Astrocyte (in vitro differentiated cells and primary cell): Measurements from ENCODE around the gene TAF8.

ENCODE experiments used
- EZH2 ChIP-seq: IDR thresholded peaks from 2 replicates; pipeline ENCODE4 v1.6.1; 2012; ENCODE audit warnings: mild to moderate bottlenecking, low read length, inconsistent platforms; ENCODE audit not compliant: insufficient read depth
- TF ChIP-seq, protein P1 (sequence below): IDR thresholded peaks from 2 replicates; pipeline ENCODE4 v1.5.1; 2011; ENCODE audit warnings: low read depth, mild to moderate bottlenecking, inconsistent platforms, low read length, moderate library complexity; ENCODE audit not compliant: insufficient read depth

DNA sequence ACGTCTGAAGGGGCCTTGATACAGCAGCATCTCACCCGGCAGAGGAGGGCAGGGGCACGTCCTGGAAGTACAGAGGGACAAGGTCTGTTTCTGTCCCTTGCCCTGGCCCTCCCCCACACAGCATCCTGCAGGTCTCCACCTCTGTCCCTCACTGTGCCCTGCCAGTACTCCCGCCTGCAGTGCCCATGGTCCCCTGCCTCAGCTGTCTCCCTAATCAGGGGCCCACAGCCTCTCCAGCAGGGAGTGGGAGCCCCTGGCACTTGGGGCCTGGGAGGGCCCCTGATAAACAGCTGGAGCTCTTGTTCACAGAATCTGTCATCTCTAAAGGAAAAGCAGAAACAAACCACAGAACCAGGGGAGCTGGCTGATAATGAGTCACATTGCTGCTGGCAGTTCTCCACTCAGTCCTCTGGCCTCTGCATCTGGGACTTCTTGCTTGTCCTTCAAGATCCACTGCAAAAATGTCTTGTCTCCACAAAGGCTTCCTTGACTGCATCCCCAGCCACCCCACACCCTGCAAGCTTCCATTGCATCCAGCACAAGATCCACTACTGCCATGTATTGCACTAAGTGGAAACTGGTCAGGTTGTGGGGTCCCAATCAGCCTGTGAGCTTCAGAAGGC, 33.2 kb upstream of the TAF8 start:
- TF ChIP-seq, protein P1, sequence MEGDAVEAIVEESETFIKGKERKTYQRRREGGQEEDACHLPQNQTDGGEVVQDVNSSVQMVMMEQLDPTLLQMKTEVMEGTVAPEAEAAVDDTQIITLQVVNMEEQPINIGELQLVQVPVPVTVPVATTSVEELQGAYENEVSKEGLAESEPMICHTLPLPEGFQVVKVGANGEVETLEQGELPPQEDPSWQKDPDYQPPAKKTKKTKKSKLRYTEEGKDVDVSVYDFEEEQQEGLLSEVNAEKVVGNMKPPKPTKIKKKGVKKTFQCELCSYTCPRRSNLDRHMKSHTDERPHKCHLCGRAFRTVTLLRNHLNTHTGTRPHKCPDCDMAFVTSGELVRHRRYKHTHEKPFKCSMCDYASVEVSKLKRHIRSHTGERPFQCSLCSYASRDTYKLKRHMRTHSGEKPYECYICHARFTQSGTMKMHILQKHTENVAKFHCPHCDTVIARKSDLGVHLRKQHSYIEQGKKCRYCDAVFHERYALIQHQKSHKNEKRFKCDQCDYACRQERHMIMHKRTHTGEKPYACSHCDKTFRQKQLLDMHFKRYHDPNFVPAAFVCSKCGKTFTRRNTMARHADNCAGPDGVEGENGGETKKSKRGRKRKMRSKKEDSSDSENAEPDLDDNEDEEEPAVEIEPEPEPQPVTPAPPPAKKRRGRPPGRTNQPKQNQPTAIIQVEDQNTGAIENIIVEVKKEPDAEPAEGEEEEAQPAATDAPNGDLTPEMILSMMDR: no peak
- no peak for TF ChIP-seq EZH2
